ENCODE data around the gene HYLS1.

The HYLS1 gene

GRCh38 chr11:125935056-125935455, 47.6 kb downstream of the HYLS1 start:
- no peak for DNase-seq

- no peak for DNase-seq
Measured at GRCh38 chr11:125935618-125936199, 48.2 kb downstream of the HYLS1 start.

GRCh38 chr11:125938418-125938817, 51.0 kb downstream of the HYLS1 start:
- no peak for DNase-seq

- no peak for DNase-seq
Measured at GRCh38 chr11:125939081-125939521, 51.6 kb downstream of the HYLS1 start.

GRCh38 chr11:125940145-125940544, 52.7 kb downstream of the HYLS1 start:
- no peak for DNase-seq

- DNase-seq: no peak
Measured at GRCh38 chr11:125941267-125941618, 53.8 kb downstream of the HYLS1 start.

- DNase-seq: peak; percentile 77
Measured at GRCh38 chr11:125941619-125942611, 54.4 kb downstream of the HYLS1 start.

GRCh38 chr11:125942771-125943428, 55.4 kb downstream of the HYLS1 start:
- no peak for DNase-seq

GRCh38 chr11:125943661-125944349, 56.3 kb downstream of the HYLS1 start:
- DNase-seq: no peak

GRCh38 chr11:125944350-125945010, 57.0 kb downstream of the HYLS1 start:
- DNase-seq: no peak

GRCh38 chr11:125945011-125945796, 57.7 kb downstream of the HYLS1 start:
- DNase-seq: no peak

- DNase-seq: no peak
Measured at GRCh38 chr11:125945797-125946520, 58.5 kb downstream of the HYLS1 start, which contains the start of gene VSIG10L2. VSIG10L2 (plus strand) TSS chr11:125946044; CDS start chr11:125946056, 12 bp downstream.

- no peak for DNase-seq
Measured at GRCh38 chr11:125946712-125947418, 59.4 kb downstream of the HYLS1 start.

GRCh38 chr11:125947419-125948277, 60.2 kb downstream of the HYLS1 start:
- no peak for DNase-seq

GRCh38 chr11:125948278-125949051, 61.0 kb downstream of the HYLS1 start:
- no peak for DNase-seq

GRCh38 chr11:125949271-125950177, 62.1 kb downstream of the HYLS1 start:
- no peak for DNase-seq

- no peak for DNase-seq
Measured at GRCh38 chr11:125950178-125950490, 62.7 kb downstream of the HYLS1 start.
